Measurements from ENCODE around the gene PRKCB. TPM values are rescaled to one million over a fixed set of nuclear protein-coding genes. Genes with fewer than 3 reads are reported as not detected.

PRKCB gene
- total and polyA plus RNA-seq, 3 donors from 2014 or later, result 25.5 to 49.7 (median 26.6) TPM

DNA sequence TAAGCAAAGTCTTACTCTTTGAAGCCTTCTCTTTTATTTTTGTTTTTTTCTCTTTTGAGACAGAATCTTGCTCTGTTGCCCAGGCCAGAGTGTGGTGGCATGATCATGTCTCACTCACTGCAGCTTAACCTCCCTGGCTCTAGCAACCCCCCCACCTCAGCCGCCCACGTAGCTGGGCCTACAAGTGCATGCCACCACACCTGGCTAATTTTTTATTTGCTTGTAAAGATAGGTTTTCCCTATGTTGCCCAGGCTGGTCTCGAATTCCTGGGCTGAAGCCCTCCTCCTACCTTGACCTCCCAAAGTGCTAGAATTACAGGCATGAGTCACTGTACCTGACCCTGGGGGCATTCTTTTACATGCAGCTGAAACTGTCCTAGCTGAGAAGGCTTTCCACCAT, 154.7 kb downstream of the PRKCB start:
- no peak for DNase-seq
- H3K4me3 ChIP-seq, result no peak overlapping the region
- intact Hi-C loops (cut with DNase I; ENCODE audit: low total_unique reads), result no loop called here
- no peak for TF ChIP-seq POLR2A (IDR thresholded peaks at IDR 0.05)
- TF ChIP-seq, protein P1, sequence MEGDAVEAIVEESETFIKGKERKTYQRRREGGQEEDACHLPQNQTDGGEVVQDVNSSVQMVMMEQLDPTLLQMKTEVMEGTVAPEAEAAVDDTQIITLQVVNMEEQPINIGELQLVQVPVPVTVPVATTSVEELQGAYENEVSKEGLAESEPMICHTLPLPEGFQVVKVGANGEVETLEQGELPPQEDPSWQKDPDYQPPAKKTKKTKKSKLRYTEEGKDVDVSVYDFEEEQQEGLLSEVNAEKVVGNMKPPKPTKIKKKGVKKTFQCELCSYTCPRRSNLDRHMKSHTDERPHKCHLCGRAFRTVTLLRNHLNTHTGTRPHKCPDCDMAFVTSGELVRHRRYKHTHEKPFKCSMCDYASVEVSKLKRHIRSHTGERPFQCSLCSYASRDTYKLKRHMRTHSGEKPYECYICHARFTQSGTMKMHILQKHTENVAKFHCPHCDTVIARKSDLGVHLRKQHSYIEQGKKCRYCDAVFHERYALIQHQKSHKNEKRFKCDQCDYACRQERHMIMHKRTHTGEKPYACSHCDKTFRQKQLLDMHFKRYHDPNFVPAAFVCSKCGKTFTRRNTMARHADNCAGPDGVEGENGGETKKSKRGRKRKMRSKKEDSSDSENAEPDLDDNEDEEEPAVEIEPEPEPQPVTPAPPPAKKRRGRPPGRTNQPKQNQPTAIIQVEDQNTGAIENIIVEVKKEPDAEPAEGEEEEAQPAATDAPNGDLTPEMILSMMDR (IDR thresholded peaks at IDR 0.05), result no peak
- H3K36me3 ChIP-seq (ENCODE audit: low read depth, missing control alignments), result no peaks in the 10 kb centered on the region
- no peak overlapping the region for H3K27ac ChIP-seq
- WGBS, 2 donors, result 89 to 90% methylated on average over 3 of the region's 3 CpGs
- H3K9me3 ChIP-seq, result no peaks in the 10 kb centered on the region
- H3K27me3 ChIP-seq, result no peaks in the 10 kb centered on the region
- H3K4me1 ChIP-seq, result no peaks in the 10 kb centered on the region

DNA sequence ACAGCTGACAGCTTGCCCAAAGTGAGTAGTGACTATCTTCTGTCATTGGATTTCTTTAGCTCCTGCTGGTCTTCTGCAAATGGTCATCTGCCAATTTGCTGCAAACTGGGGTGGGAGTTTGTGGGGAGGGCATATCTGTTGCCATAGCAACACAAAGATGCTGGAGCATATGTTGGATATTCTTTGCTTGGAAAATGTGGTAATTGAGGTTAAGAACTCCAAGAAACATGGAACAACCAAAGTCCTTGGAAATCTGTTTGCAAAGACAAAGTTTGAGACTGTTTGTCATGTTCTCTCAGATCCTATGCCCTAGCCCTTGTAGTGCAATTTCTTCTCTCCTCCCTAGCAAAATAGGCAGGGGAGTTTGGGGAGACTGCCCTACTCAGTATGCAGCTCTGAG, 155.3 kb downstream of the PRKCB start:
- Histone ChIP-seq H3K9me3 (no peaks in the 10 kb centered on the region), H3K36me3 (ENCODE audit: low read depth, missing control alignments) (no peaks in the 10 kb centered on the region), H3K27ac (no peak overlapping the region), H3K4me3 (no peak overlapping the region), H3K4me1 (no peaks in the 10 kb centered on the region), H3K27me3 (no peaks in the 10 kb centered on the region)
- DNase-seq, result no peak
- intact Hi-C loops (cut with DNase I; ENCODE audit: low total_unique reads), result no loop called here
- no peak for TF ChIP-seq POLR2A (IDR thresholded peaks at IDR 0.05)
- TF ChIP-seq, protein P1 (IDR thresholded peaks at IDR 0.05), result no peak

DNA sequence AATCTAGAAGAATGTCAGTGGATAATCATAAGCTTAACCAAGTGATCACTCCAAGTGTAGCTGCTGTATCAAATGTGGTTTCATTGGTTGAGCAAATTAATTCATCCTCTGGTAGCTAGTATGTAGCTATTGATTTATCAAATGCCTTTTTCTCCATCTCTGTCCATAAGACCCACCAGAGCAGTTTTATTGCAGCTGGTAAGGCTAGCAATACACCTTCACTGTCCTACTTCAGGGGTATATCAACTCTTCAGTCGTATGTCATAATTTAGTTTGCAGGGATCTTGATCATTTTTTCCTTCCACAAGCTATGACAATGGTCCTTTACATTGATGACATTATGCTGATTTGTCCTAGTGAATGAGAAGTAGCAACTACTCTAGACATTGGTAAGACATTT, 158.8 kb downstream of the PRKCB start:
- WGBS, 2 donors, result 87 to 100% methylated on average over 1 of the region's 1 CpG
- no peak for TF ChIP-seq POLR2A (IDR thresholded peaks at IDR 0.05)

DNA sequence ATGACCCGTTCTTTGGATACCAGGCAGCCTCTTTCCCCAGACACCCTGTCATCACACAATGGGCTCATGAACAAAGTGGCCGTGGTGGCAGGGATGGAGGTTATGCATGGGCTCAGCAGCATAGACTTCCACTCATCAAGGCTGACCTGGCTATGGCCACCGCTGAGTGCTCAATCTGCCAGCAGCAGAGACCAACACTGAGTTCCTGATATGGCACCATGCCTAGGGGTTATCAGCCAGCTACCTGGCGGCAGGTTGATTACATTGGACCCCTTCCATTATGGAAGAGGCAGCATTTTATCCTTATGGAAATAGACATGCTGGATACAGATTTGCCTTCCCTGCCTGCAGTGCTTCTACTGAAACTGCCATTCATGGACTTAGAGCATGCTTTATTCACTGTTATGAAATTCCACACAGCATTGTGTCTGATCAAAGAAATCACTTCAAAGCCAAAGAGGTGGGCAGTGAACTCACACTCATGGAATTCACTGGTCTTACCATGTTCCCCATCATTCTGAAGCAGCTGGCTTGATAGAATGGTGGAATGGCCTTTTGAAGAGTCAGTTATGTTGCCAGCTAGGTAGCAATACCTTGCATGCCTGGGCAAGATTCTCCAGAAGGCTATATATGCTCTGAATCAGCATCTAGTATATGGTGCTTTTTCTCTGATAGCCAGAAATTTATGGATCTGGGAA, 160.6 kb downstream of the PRKCB start:
- Histone ChIP-seq H3K27me3 (no peaks in the 10 kb centered on the region), H3K36me3 (ENCODE audit: low read depth, missing control alignments) (no peaks in the 10 kb centered on the region), H3K4me3 (no peak overlapping the region), H3K4me1 (no peaks in the 10 kb centered on the region), H3K9me3 (no peaks in the 10 kb centered on the region), H3K27ac (no peak overlapping the region)
- DNase-seq, result no peak
- intact Hi-C loops (cut with DNase I; ENCODE audit: low total_unique reads), result no loop called here
- TF ChIP-seq, protein P1 (IDR thresholded peaks at IDR 0.05), result no peak
- no peak for TF ChIP-seq POLR2A (IDR thresholded peaks at IDR 0.05)
- 91 to 95% methylated on average over 3 to 4 of the region's 4 CpGs for WGBS, 2 donors

More for the DNA sequence above, 158.8 kb downstream of the PRKCB start:
- Histone ChIP-seq H3K36me3 (ENCODE audit: low read depth, missing control alignments) (no peaks in the 10 kb centered on the region), H3K4me3 (no peak overlapping the region), H3K27me3 (no peaks in the 10 kb centered on the region), H3K27ac (no peak overlapping the region), H3K4me1 (no peaks in the 10 kb centered on the region), H3K9me3 (no peaks in the 10 kb centered on the region)
- DNase-seq, result no peak
- intact Hi-C loops (cut with DNase I; ENCODE audit: low total_unique reads), result no loop called here

DNA sequence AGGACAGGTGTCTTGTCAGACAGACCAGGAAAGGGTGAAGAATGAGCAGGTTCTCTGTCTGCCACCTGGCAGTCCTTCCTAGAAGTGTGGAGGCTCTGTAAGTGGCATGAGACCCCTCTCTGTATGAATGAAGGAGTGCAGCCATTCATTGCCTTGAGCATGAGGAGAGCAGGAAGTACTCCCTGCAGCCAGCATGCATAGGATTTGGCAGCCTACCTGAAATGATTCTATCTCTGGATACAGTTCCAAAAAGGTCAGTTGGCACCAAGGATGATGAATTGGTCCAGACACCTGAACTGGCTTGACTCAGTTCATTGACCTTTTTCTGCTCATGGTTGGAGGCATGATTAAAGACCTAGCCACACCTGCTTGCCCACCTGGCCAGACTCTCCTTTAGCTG, 163.0 kb downstream of the PRKCB start:
- Histone ChIP-seq H3K27me3 (no peaks in the 10 kb centered on the region), H3K4me1 (no peaks in the 10 kb centered on the region), H3K36me3 (ENCODE audit: low read depth, missing control alignments) (no peaks in the 10 kb centered on the region), H3K4me3 (no peak overlapping the region), H3K27ac (no peak overlapping the region), H3K9me3 (no peaks in the 10 kb centered on the region)
- no peak for DNase-seq
- intact Hi-C loops (cut with DNase I; ENCODE audit: low total_unique reads), result no loop called here
- TF ChIP-seq, protein P1 (IDR thresholded peaks at IDR 0.05), result no peak
- TF ChIP-seq POLR2A (IDR thresholded peaks at IDR 0.05), result no peak

All from testis (tissue), 3 donors.